CD4-positive, alpha-beta T cell (primary cell): Measurements from ENCODE around the gene CDC37. TPM values are rescaled to one million over a fixed set of nuclear protein-coding genes. Genes with fewer than 3 reads are reported as not detected.
A peak's percentile ranks its signal among the peaks of the same experiment; 100 is the strongest.

ENCODE experiments used
- ATAC-seq: fragments of 200-7000 bp; cut with Tn5 transposase; one replicate; pipeline ENCODE4 v1.10.0; 2022; ENCODE audit warnings: mild to moderate bottlenecking; ENCODE audit not compliant: poor library complexity
- CTCF ChIA-PET: fragments of 350-600 bp; sonication (Branson Sonifier 250); formaldehyde crosslinking; loops from one replicate; lab custom pipeline; 2021; ENCODE audit warnings: antibody characterized with exemption, inconsistent platforms; lab: Charles Lee
- POLR2A ChIA-PET: fragments of 350-600 bp; sonication (Branson Sonifier 250); formaldehyde crosslinking; loops from one replicate; lab custom pipeline; 2021; ENCODE audit warnings: antibody characterized with exemption, inconsistent platforms; lab: Charles Lee
- DNase-seq, 14 experiments: peaks; one replicate each; pipeline ENCODE4 v3.0.0-alpha.2; 2013 to 2020; ENCODE audit warnings: mixed read lengths in 2 of 14
- H3K27ac ChIP-seq, 2 donors: one replicate each; pipeline versions ENCODE4 v1.5.1 to v1.7.0; 2013; ENCODE audit warnings: low read length in 2 of 2, low read depth in 1 of 2, mild to moderate bottlenecking in 1 of 2
- H3K27me3 ChIP-seq, 2 experiments: 1 replicate in 1 of 2; 2 replicates in 1 of 2; pipeline versions ENCODE4 v1.6.1 to v1.7.0; 2013; ENCODE audit warnings: low read length in 2 of 2, control low read depth in 1 of 2, mild to moderate bottlenecking in 1 of 2, moderate library complexity in 1 of 2; ENCODE audit not compliant: insufficient read depth in 2 of 2, control insufficient read depth in 1 of 2
- H3K36me3 ChIP-seq: one replicate; pipeline ENCODE4 v1.6.1; 2013; ENCODE audit warnings: low read length, control low read depth; ENCODE audit not compliant: insufficient read depth
- H3K4me1 ChIP-seq: one replicate; pipeline ENCODE4 v1.6.1; 2013; ENCODE audit warnings: low read length, control low read depth; ENCODE audit not compliant: insufficient read depth
- H3K4me3 ChIP-seq: one replicate; pipeline ENCODE4 v1.5.1; 2013; ENCODE audit warnings: mild to moderate bottlenecking, low read length, moderate library complexity
- H3K9me3 ChIP-seq, 2 experiments: 1 replicate in 1 of 2; 2 replicates in 1 of 2; pipeline versions ENCODE4 v1.6.1 to v1.7.0; 2013; ENCODE audit warnings: low read length in 2 of 2, mild to moderate bottlenecking in 2 of 2, control low read depth in 1 of 2, moderate library complexity in 1 of 2; ENCODE audit not compliant: control insufficient read depth in 1 of 2, insufficient read depth in 1 of 2
- H3K27ac Mint-ChIP-seq: one replicate; pipeline ENCODE4 v1.8.0; 2020; ENCODE audit warnings: mixed read lengths
- H3K27me3 Mint-ChIP-seq: one replicate; pipeline ENCODE4 v1.8.0; 2021; ENCODE audit warnings: mixed read lengths
- H3K36me3 Mint-ChIP-seq: one replicate; pipeline ENCODE4 v1.8.0; 2021; ENCODE audit warnings: low read depth, mixed read lengths
- H3K4me1 Mint-ChIP-seq: one replicate; pipeline ENCODE4 v1.8.0; 2021; ENCODE audit warnings: low read depth, mixed read lengths
- H3K4me3 Mint-ChIP-seq: one replicate; pipeline ENCODE4 v1.8.0; 2020; ENCODE audit warnings: mild to moderate bottlenecking, mixed read lengths
- H3K9me3 Mint-ChIP-seq: one replicate; pipeline ENCODE4 v1.8.0; 2020; ENCODE audit warnings: mixed read lengths
- intact Hi-C, 2 experiments: fragments of 100-400 bp; cut with DNase I in 1 of 2; cut with micrococcal nuclease in 1 of 2; formaldehyde crosslinking; loops; one replicate each; pipeline versions ENCODE4 v1.15.1 to v1.9.0; 2023 to 2025; cut with DNase I, micrococcal nuclease
- total RNA-seq, 174 experiments: library from RNA in 2 of 174; stranded (reverse) in 2 of 174; gene quantifications; one replicate each; pipeline ENCODE4 v1.2.3 and lab custom pipeline; 2021 to 2026
- TF ChIP-seq, protein P1 (sequence below): fragments of 200-600 bp; IDR thresholded peaks from one replicate; pipeline ENCODE4 v1.8.0; 2022; ENCODE audit warnings: antibody characterized with exemption, mild to moderate bottlenecking

The CDC37 gene
- total RNA-seq, 2 experiments from 2014 or later = 162 to 164 TPM

DNA sequence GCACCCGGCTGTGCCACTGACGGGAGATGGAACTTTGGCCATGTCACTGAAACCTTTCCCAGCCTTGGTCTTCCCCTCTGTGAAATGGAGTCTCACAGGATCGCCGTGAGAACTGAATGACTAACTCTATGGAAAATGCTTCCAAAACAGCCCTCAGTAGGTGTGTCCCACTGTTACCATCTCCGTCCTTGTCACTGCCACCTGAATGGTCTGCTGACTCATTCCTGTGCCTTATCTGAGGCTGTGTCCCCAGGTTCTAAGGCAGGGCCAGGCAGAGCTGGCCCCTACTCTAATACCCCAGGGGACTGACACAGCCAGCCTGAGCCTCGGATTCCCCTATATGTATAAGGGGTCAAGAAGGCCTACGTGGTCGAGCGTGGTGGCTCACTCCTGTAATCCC is 4.5 kb downstream of the CDC37 start:
- H3K4me3 ChIP-seq = no peak overlapping the region
- H3K36me3 ChIP-seq = peaks cover 33% of the 10 kb centered on the region
- Mint-ChIP-seq H3K4me1 (peaks cover 34% of the 10 kb centered on the region), H3K36me3 (peaks cover 64% of the 10 kb centered on the region), H3K9me3 (no peaks in the 10 kb centered on the region), H3K27me3 (peaks cover 3% of the 10 kb centered on the region), H3K4me3 (no peak overlapping the region), H3K27ac (peak overlapping the region; percentile 33)
- ChIA-PET POLR2A (no interaction called here), CTCF (no interaction called here)
- H3K9me3 ChIP-seq = no peaks in the 10 kb centered on the region
- H3K4me1 ChIP-seq = peaks cover 38% of the 10 kb centered on the region
- no peak overlapping the region for H3K27ac ChIP-seq
- TF ChIP-seq, protein P1, sequence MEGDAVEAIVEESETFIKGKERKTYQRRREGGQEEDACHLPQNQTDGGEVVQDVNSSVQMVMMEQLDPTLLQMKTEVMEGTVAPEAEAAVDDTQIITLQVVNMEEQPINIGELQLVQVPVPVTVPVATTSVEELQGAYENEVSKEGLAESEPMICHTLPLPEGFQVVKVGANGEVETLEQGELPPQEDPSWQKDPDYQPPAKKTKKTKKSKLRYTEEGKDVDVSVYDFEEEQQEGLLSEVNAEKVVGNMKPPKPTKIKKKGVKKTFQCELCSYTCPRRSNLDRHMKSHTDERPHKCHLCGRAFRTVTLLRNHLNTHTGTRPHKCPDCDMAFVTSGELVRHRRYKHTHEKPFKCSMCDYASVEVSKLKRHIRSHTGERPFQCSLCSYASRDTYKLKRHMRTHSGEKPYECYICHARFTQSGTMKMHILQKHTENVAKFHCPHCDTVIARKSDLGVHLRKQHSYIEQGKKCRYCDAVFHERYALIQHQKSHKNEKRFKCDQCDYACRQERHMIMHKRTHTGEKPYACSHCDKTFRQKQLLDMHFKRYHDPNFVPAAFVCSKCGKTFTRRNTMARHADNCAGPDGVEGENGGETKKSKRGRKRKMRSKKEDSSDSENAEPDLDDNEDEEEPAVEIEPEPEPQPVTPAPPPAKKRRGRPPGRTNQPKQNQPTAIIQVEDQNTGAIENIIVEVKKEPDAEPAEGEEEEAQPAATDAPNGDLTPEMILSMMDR = no peak
- ATAC-seq (no peak), DNase-seq (no peak)
- intact Hi-C loops = no loop called here
- no peaks in the 10 kb centered on the region for H3K27me3 ChIP-seq

DNA sequence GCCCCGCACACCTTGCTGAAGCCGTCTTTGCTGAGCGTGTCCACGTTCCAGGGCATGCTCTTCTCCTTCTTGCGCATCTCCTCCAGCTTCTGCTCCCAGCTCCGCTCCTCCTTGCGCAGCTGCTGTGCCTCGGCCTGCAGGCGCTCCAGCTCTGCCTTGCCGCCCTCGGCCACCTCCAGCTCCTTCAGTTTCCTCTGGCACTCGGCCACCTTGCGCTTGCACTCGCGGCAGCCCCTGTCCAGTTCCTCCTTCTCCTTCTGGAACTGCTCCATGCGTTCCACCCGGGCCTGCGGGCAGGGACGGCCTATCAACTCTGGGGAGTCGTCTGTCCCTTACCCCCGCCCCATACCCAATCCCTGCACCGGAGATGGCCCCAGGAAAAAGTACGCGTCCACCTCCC is 7.4 kb downstream of the CDC37 start:
- DNase-seq = no peak
- H3K27ac ChIP-seq = no peak overlapping the region
- peaks cover 12% of the 10 kb centered on the region for H3K4me1 ChIP-seq
- POLR2A ChIA-PET = no interaction called here
- CTCF ChIA-PET = no interaction called here
- H3K9me3 Mint-ChIP-seq = no peaks in the 10 kb centered on the region
- no peaks in the 10 kb centered on the region for H3K9me3 ChIP-seq
- no peak overlapping the region for H3K4me3 Mint-ChIP-seq
- TF ChIP-seq, protein P1 = no peak
- peaks cover 56% of the 10 kb centered on the region for H3K36me3 ChIP-seq
- intact Hi-C loops = no loop called here
- ATAC-seq = no peak
- peaks cover 65% of the 10 kb centered on the region for H3K36me3 Mint-ChIP-seq
- H3K27me3 ChIP-seq = no peaks in the 10 kb centered on the region
- no peaks in the 10 kb centered on the region for H3K27me3 Mint-ChIP-seq
- H3K4me3 ChIP-seq = no peak overlapping the region
- H3K4me1 Mint-ChIP-seq = peaks cover 6% of the 10 kb centered on the region
- H3K27ac Mint-ChIP-seq = no peak overlapping the region

DNA sequence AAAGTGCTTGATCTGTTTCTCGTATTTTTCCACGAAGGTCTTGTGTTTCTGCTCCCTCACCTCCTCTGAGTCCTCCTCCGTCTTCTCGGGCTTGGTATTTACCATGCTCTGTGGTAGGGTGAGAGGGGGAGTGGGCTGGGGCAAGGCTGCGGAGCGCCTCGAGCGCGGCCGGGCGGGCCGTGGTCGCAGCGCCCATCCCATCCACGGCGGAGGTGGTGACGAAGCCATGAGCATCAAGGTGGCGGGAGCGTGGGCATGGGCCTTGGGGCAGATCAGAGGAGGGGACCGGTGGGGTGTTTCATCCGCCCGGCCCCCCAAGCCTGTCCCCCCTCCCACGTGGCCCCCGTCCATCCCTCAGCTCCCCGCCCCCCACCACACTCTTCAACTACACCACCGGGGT is 7.9 kb downstream of the CDC37 start:
- ChIA-PET CTCF (no interaction called here), POLR2A (no interaction called here)
- TF ChIP-seq, protein P1 = no peak
- ATAC-seq (no peak), DNase-seq (no peak)
- Histone ChIP-seq H3K36me3 (peaks cover 60% of the 10 kb centered on the region), H3K4me3 (no peak overlapping the region), H3K9me3 (no peaks in the 10 kb centered on the region), H3K4me1 (peaks cover 7% of the 10 kb centered on the region), H3K27ac (no peak overlapping the region), H3K27me3 (no peaks in the 10 kb centered on the region)
- Mint-ChIP-seq H3K36me3 (peaks cover 68% of the 10 kb centered on the region), H3K4me1 (peaks cover under 1% of the 10 kb centered on the region), H3K27ac (no peak overlapping the region), H3K27me3 (no peaks in the 10 kb centered on the region), H3K9me3 (no peaks in the 10 kb centered on the region), H3K4me3 (no peak overlapping the region)
- intact Hi-C loops = no loop called here
